HCT116 (cell line): ENCODE results near the gene SLC44A5. TPM values are rescaled to one million over a fixed set of nuclear protein-coding genes. Genes with fewer than 3 reads are reported as not detected.
A peak's percentile ranks its signal among the peaks of the same experiment; 100 is the strongest.

ENCODE experiments used
- ATAC-seq: fragments of 200-7000 bp; cut with Tn5 transposase; 2 replicates; pipeline ENCODE4 v1.9.1; 2020; ENCODE audit warnings: mild to moderate bottlenecking, moderate library complexity
- BruUV-seq: library from RNA; stranded (reverse); fragments of 400-500 nt; replicated peaks from 2 replicates; lab custom pipeline; 2021; lab: Mats Ljungman, UMichigan
- CTCF ChIA-PET: fragments of 300-600 bp; sonication (Branson Sonifier 250); formaldehyde crosslinking; loops from one replicate; lab custom pipeline; 2021; ENCODE audit warnings: antibody characterized with exemption; lab: Charles Lee
- POLR2A ChIA-PET: fragments of 300-600, 350-600 bp; sonication (Branson Sonifier 250); formaldehyde crosslinking; loops from one replicate; lab custom pipeline; 2021; ENCODE audit warnings: antibody characterized with exemption; lab: Charles Lee
- RAD21 ChIA-PET, 2 experiments: fragments of 300-600 bp; sonication (Branson Sonifier 250); formaldehyde crosslinking; loops; one replicate each; lab custom pipeline; 2023; ENCODE audit warnings: low total read pairs in 2 of 2; ENCODE audit not compliant: uncharacterized antibody in 2 of 2, unreplicated experiment in 2 of 2, low non-redundant PET in 1 of 2; lab: Charles Lee
- DNase-seq: peaks from one replicate; pipeline ENCODE4 v3.0.0-alpha.2; 2010; ENCODE audit warnings: low read depth, low spot score
- H2AFZ ChIP-seq: fragments of 200-600 bp; shearing (Covaris generic), sonication (generic); 2 replicates; pipeline ENCODE4 v1.6.1; 2017; ENCODE audit warnings: low read depth, mixed run types, mixed read lengths, antibody characterized with exemption, low read length; ENCODE audit not compliant: poor library complexity, severe bottlenecking
- H3K27ac ChIP-seq: 2 replicates; pipeline ENCODE4 v1.5.1; 2012; ENCODE audit warnings: low read depth, low read length
- H3K27me3 ChIP-seq: fragments of 200-600 bp; sonication (generic); 2 replicates; pipeline ENCODE4 v1.6.1; 2016; ENCODE audit warnings: mixed run types, low read length, mixed read lengths; ENCODE audit not compliant: insufficient read depth
- H3K36me3 ChIP-seq, 2 experiments: fragments of 200-500 bp in 1 of 2; fragments of 200-600 bp in 1 of 2; sonication (Bioruptor generic) in 1 of 2; sonication (generic) in 1 of 2; 2 replicates each; pipeline versions ENCODE4 v1.5.1 to v1.6.1; 2014 to 2016; ENCODE audit warnings: low read length in 2 of 2, inconsistent platforms in 1 of 2, mixed read lengths in 1 of 2, mixed run types in 1 of 2; ENCODE audit not compliant: insufficient read depth in 2 of 2, control insufficient read depth in 1 of 2
- H3K4me1 ChIP-seq, 2 experiments: fragments of 200-600 bp in 1 of 2; sonication (generic) in 1 of 2; 2 replicates each; pipeline versions ENCODE4 v1.5.1 to v1.6.1; 2012 to 2017; ENCODE audit warnings: low read length in 2 of 2, inconsistent platforms in 1 of 2, mild to moderate bottlenecking in 1 of 2, mixed read lengths in 1 of 2, mixed run types in 1 of 2, moderate library complexity in 1 of 2; ENCODE audit not compliant: insufficient read depth in 2 of 2, control insufficient read depth in 1 of 2
- H3K4me2 ChIP-seq: fragments of 200-600 bp; sonication (generic); 2 replicates; pipeline ENCODE4 v1.6.1; 2017; ENCODE audit warnings: mixed run types, low read length, mixed read lengths
- H3K4me3 ChIP-seq, 2 experiments: fragments of 200-600 bp in 1 of 2; sonication (generic) in 1 of 2; replicated peaks in 1 of 2; 2 replicates each; pipeline ENCODE4 v1.5.1; 2011 to 2016; ENCODE audit warnings: low read length in 2 of 2, control low read depth in 1 of 2, low read depth in 1 of 2, mild to moderate bottlenecking in 1 of 2, mixed read lengths in 1 of 2, mixed run types in 1 of 2
- H3K79me2 ChIP-seq: fragments of 200-600 bp; sonication (generic); 2 replicates; pipeline ENCODE4 v1.6.1; 2017; ENCODE audit warnings: mild to moderate bottlenecking, mixed run types, low read length, moderate library complexity, mixed read lengths; ENCODE audit not compliant: insufficient read depth
- H3K9ac ChIP-seq: fragments of 200-600 bp; sonication (generic); 2 replicates; pipeline ENCODE4 v1.6.1; 2016; ENCODE audit warnings: low read length, mixed read lengths
- H3K9me2 ChIP-seq: fragments of 200-600 bp; sonication (generic), shearing (Covaris generic); 2 replicates; pipeline ENCODE4 v1.6.1; 2017; ENCODE audit warnings: mixed run types, mild to moderate bottlenecking, moderate library complexity; ENCODE audit not compliant: insufficient read depth
- H3K9me3 ChIP-seq, 2 experiments: fragments of 200-500 bp in 1 of 2; fragments of 200-600 bp in 1 of 2; sonication (Bioruptor generic) in 1 of 2; sonication (generic) in 1 of 2; 2 replicates each; pipeline ENCODE4 v1.6.1; 2014 to 2017; ENCODE audit warnings: low read length in 2 of 2, mixed read lengths in 2 of 2, inconsistent platforms in 1 of 2, low read depth in 1 of 2, mild to moderate bottlenecking in 1 of 2, mixed run types in 1 of 2, moderate library complexity in 1 of 2; ENCODE audit not compliant: control insufficient read depth in 1 of 2, insufficient read depth in 1 of 2
- H4K20me1 ChIP-seq: fragments of 200-600 bp; sonication (generic), shearing (Covaris generic); 2 replicates; pipeline ENCODE4 v1.6.1; 2017; ENCODE audit warnings: mixed run types, mild to moderate bottlenecking, moderate library complexity; ENCODE audit not compliant: insufficient read depth
- CBX3 ChIP-seq: IDR thresholded peaks from 2 replicates; pipeline ENCODE4 v1.6.1; 2012; ENCODE audit warnings: low read depth
- CEBPB ChIP-seq: IDR thresholded peaks from 2 replicates; pipeline ENCODE4 v1.6.1; 2012; ENCODE audit warnings: low read depth
- CTCF ChIP-seq, 3 experiments: fragments of 200-600 bp in 1 of 3; sonication (generic) in 1 of 3; IDR thresholded peaks in 2 of 3; conservative IDR thresholded peaks in 1 of 3; 2 replicates each; pipeline ENCODE4 v1.5.1; 2012 to 2017; ENCODE audit warnings: low read depth in 2 of 3, low read length in 2 of 3, antibody characterized with exemption in 1 of 3, borderline replicate concordance in 1 of 3, control low read depth in 1 of 3, mild to moderate bottlenecking in 1 of 3, mixed read lengths in 1 of 3, mixed run types in 1 of 3, moderate library complexity in 1 of 3; ENCODE audit not compliant: insufficient read depth in 1 of 3
- ELF1 ChIP-seq: IDR thresholded peaks from 2 replicates; pipeline ENCODE4 v1.6.1; 2012; ENCODE audit warnings: low read depth, borderline replicate concordance
- FOSL1 ChIP-seq: IDR thresholded peaks from 2 replicates; pipeline ENCODE4 v1.6.1; 2012; ENCODE audit warnings: low read depth
- JUND ChIP-seq: IDR thresholded peaks from 2 replicates; pipeline ENCODE4 v1.6.1; 2012
- POLR2A ChIP-seq: IDR thresholded peaks from 2 replicates; pipeline ENCODE4 v1.7.0; 2011; ENCODE audit warnings: borderline replicate concordance; ENCODE audit not compliant: insufficient read depth, insufficient read length; ENCODE audit errors: extremely low read depth
- POLR2AphosphoS5 ChIP-seq: IDR thresholded peaks from 2 replicates; pipeline ENCODE4 v1.6.1; 2011; ENCODE audit warnings: mild to moderate bottlenecking, low read depth, low read length, moderate library complexity
- RAD21 ChIP-seq: IDR thresholded peaks from 2 replicates; pipeline ENCODE4 v1.6.1; 2012; ENCODE audit warnings: low read depth, mild to moderate bottlenecking
- SP1 ChIP-seq: IDR thresholded peaks from 2 replicates; pipeline ENCODE4 v1.6.1; 2012; ENCODE audit warnings: low read depth
- SRF ChIP-seq: IDR thresholded peaks from 2 replicates; pipeline ENCODE4 v1.6.1; 2012; ENCODE audit warnings: low read depth
- TCF7L2 ChIP-seq: IDR thresholded peaks from 2 replicates; pipeline ENCODE4 v1.7.0; 2011; ENCODE audit warnings: borderline replicate concordance, inconsistent platforms; ENCODE audit not compliant: insufficient read depth, insufficient read length; ENCODE audit errors: extremely low read depth
- YY1 ChIP-seq: IDR thresholded peaks from 2 replicates; pipeline ENCODE4 v1.6.1; 2011; ENCODE audit warnings: low read length, low read depth, moderate library complexity, mild to moderate bottlenecking; ENCODE audit not compliant: insufficient replicate concordance; ENCODE audit errors: extremely low read depth
- ZBTB33 ChIP-seq: IDR thresholded peaks from 2 replicates; pipeline ENCODE4 v1.6.1; 2011; ENCODE audit warnings: mild to moderate bottlenecking, low read length, moderate library complexity; ENCODE audit not compliant: insufficient replicate concordance; ENCODE audit errors: extremely low read depth
- ZFX ChIP-seq: fragments of 450-650 bp; IDR thresholded peaks from 2 replicates; pipeline ENCODE4 v1.6.1; 2017
- ZNF274 ChIP-seq: fragments of 200-500 bp; sonication (Bioruptor generic); IDR thresholded peaks from 2 replicates; pipeline ENCODE4 v1.6.1; 2014; ENCODE audit warnings: mild to moderate bottlenecking, low read depth, low read length, inconsistent platforms
- intact Hi-C: fragments of 100-400 bp; cut with micrococcal nuclease; formaldehyde crosslinking; loops from 2 replicates; pipeline ENCODE4 v1.10.0; 2022
- total RNA-seq: library from RNA; stranded (reverse); gene quantifications from one replicate; pipeline ENCODE4 v1.2.1, GENCODE V29; 2021; ENCODE audit not compliant: unreplicated experiment
- TF ChIP-seq, protein P1 (sequence below): IDR thresholded peaks from 2 replicates; pipeline ENCODE4 v1.6.1; 2012

The SLC44A5 gene
- total RNA-seq, 1 experiment from 2014 or later = 2.4 TPM

DNA sequence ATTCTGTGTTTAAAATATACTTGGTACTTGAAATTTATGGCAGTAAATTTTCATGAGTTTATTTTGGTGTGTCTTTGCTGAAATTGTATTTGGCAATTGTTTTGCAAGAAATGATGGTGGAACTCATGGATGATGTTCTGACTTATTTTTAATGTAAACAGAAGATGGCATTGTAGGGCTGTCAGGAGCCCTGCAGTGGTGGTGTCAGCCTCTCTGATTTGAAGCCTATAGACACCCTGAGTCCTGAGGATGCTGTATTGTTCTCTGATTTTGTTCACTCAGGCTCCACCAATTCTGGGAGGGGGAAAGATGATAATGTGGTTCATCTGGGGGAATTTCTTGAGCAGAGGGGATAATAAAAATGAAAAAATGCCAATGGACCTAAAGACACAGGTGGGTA is 396.9 kb downstream of the SLC44A5 start:
- DNase-seq (no peak), ATAC-seq (no peak)
- no peak overlapping the region for H2AFZ ChIP-seq
- H3K4me3 ChIP-seq = no peak overlapping the region
- H3K4me2 ChIP-seq = no peak overlapping the region
- no peaks in the 10 kb centered on the region for H3K9me2 ChIP-seq
- ChIA-PET RAD21 (no interaction called here), CTCF (interaction anchor here (1.0 kb wide), 1 partner anchor 19 kb away, joined by 3 read pairs; no protein-coding TSS in a partner anchor), POLR2A (no interaction called here)
- H3K27me3 ChIP-seq = no peaks in the 10 kb centered on the region
- no peaks in the 10 kb centered on the region for H3K4me1 ChIP-seq
- no peaks in the 10 kb centered on the region for H3K79me2 ChIP-seq
- no TSS peak for BruUV-seq
- intact Hi-C loops = no loop called here
- TF ChIP-seq RAD21 (0 out of 2 replicates have a peak, but pooled peaks have one; percentile 11), JUND (no peak), SRF (no peak)
- H3K36me3 ChIP-seq = no peaks in the 10 kb centered on the region
- no peak overlapping the region for H3K27ac ChIP-seq
- H3K9ac ChIP-seq = no peak overlapping the region
- H4K20me1 ChIP-seq = no peaks in the 10 kb centered on the region
- no peaks in the 10 kb centered on the region for H3K9me3 ChIP-seq

- Histone ChIP-seq H3K4me2 (no peak overlapping the region), H3K9me3 (no peaks in the 10 kb centered on the region), H3K9ac (no peak overlapping the region), H3K9me2 (no peaks in the 10 kb centered on the region)
- TF ChIP-seq POLR2A (no peak), POLR2AphosphoS5 (no peak), FOSL1 (no peak), ZNF274 (no peak), CEBPB (no peak), CTCF (IDR thresholded peaks at IDR 0.05 in 2 of 3, conservative IDR thresholded peaks at IDR 0.05 in 1 of 3; ENCODE audit: borderline replicate concordance in 1 of 3, insufficient read depth in 1 of 3, low read depth in 2 of 3, low read length in 2 of 3) (no peak), ZFX (no peak), RAD21 (no peak), ELF1 (no peak), CBX3 (no peak), TCF7L2 (no peak), YY1 (no peak), SP1 (no peak), ZBTB33 (no peak)
- TF ChIP-seq, protein P1, sequence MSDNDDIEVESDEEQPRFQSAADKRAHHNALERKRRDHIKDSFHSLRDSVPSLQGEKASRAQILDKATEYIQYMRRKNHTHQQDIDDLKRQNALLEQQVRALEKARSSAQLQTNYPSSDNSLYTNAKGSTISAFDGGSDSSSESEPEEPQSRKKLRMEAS = no peak
- TF ChIP-seq, all 23 proteins: peak for 0
- H4K20me1 ChIP-seq = no peaks in the 10 kb centered on the region
- POLR2A ChIA-PET = no interaction called here
- H3K79me2 ChIP-seq = no peaks in the 10 kb centered on the region
- no peaks in the 10 kb centered on the region for H3K4me1 ChIP-seq
- no peak overlapping the region for H2AFZ ChIP-seq
- BruUV-seq = no TSS peak
- H3K4me3 ChIP-seq = no peak overlapping the region
- no peak for ATAC-seq
- intact Hi-C loops = no loop called here
- no peak overlapping the region for H3K27ac ChIP-seq
- 0 out of 2 replicates have a peak, but pooled peaks cover 5% of the 10 kb centered on the region for H3K27me3 ChIP-seq
- RAD21 ChIA-PET = no interaction called here
- DNase-seq = no peak
- H3K36me3 ChIP-seq = no peaks in the 10 kb centered on the region
- CTCF ChIA-PET = interaction anchor here (0.8 kb wide), 1 partner anchor 11 kb away, joined by 3 read pairs; no protein-coding TSS in a partner anchor
Measured at GRCh38 chr1:75211648-75212047, 399.3 kb downstream of the SLC44A5 start.
